ENCODE measurements around the gene DLGAP1. TPM values are rescaled to one million over a fixed set of nuclear protein-coding genes. Genes with fewer than 3 reads are reported as not detected.
A peak's percentile ranks its signal among the peaks of the same experiment; 100 is the strongest.

Gene DLGAP1
- total and polyA plus RNA-seq, 2 experiments from 2014 or later = 17.0 to 48.5 TPM

DNA sequence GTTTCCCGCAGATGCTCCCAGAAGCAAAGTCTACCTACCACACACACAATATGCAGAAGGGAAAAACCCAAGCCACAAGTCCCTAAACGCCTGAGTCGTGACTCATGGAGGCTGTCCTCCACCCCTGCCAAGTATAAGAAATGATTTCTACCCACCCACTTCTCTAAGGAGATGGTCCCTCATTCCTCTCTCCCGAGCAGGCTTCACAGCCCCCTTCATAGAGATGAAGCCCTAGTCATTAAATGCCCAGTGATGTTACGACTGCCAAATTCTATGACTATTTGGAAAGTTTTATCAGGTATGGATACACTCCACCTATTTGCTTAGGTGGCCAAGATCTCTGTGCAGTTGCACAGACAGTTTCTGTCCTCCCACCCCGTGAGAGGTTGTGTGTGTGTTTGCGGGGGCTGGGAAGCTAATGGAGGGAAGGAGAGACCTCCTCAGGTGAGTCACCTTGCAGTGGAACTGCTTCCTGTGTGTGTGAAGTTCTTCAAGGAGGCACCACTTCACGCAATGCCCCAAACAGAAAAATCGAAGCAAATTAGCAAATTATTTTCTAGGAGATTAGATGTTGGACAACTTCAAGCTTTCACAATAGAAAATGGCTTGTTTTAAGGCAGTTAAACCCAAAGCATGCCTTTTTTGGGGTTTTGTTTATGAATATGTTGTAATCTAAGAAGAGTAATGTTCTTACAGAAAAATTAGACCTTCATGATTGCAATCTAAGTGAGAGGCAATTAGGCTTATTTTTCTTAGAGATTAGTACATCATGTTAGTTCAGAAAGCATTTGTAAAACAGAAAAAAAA lies 830.0 kb downstream of the DLGAP1 start:
- DNase-seq (ENCODE audit: low spot score) = peak; percentile 33
- H3K4me3 Mint-ChIP-seq = peak overlapping the region; percentile 24; the same call in 1 of the 3 replicates

More for the DNA sequence above, 830.0 kb downstream of the DLGAP1 start:
- Histone ChIP-seq H3K36me3 (ENCODE audit: insufficient read depth) (no peaks in the 10 kb centered on the region), H3K4me1 (ENCODE audit: insufficient read depth) (peaks cover 31% of the 10 kb centered on the region), H3K9me2 (ENCODE audit: insufficient read depth) (no peaks in the 10 kb centered on the region), H3K27me3 (ENCODE audit: insufficient read depth) (no peaks in the 10 kb centered on the region), H3K27ac (ENCODE audit: low read depth) (peak overlapping the region; percentile 60), H4K20me1 (replicated peaks; ENCODE audit: insufficient read depth) (no peaks in the 10 kb centered on the region), H3K4me2 (peak overlapping the region; percentile 31), H2AFZ (no peak overlapping the region), H3K79me2 (replicated peaks; ENCODE audit: insufficient read depth) (no peaks in the 10 kb centered on the region), H3K4me3 (no peak overlapping the region), H3F3A (replicated peaks; ENCODE audit: low read depth) (no peaks in the 10 kb centered on the region)
- TF ChIP-seq JUNB (IDR thresholded peaks at IDR 0.05; ENCODE audit: unreplicated experiment) = no peak
- no peak for TF ChIP-seq STAT1 (IDR thresholded peaks at IDR 0.05; ENCODE audit: unreplicated experiment)
- TF ChIP-seq, protein P1, sequence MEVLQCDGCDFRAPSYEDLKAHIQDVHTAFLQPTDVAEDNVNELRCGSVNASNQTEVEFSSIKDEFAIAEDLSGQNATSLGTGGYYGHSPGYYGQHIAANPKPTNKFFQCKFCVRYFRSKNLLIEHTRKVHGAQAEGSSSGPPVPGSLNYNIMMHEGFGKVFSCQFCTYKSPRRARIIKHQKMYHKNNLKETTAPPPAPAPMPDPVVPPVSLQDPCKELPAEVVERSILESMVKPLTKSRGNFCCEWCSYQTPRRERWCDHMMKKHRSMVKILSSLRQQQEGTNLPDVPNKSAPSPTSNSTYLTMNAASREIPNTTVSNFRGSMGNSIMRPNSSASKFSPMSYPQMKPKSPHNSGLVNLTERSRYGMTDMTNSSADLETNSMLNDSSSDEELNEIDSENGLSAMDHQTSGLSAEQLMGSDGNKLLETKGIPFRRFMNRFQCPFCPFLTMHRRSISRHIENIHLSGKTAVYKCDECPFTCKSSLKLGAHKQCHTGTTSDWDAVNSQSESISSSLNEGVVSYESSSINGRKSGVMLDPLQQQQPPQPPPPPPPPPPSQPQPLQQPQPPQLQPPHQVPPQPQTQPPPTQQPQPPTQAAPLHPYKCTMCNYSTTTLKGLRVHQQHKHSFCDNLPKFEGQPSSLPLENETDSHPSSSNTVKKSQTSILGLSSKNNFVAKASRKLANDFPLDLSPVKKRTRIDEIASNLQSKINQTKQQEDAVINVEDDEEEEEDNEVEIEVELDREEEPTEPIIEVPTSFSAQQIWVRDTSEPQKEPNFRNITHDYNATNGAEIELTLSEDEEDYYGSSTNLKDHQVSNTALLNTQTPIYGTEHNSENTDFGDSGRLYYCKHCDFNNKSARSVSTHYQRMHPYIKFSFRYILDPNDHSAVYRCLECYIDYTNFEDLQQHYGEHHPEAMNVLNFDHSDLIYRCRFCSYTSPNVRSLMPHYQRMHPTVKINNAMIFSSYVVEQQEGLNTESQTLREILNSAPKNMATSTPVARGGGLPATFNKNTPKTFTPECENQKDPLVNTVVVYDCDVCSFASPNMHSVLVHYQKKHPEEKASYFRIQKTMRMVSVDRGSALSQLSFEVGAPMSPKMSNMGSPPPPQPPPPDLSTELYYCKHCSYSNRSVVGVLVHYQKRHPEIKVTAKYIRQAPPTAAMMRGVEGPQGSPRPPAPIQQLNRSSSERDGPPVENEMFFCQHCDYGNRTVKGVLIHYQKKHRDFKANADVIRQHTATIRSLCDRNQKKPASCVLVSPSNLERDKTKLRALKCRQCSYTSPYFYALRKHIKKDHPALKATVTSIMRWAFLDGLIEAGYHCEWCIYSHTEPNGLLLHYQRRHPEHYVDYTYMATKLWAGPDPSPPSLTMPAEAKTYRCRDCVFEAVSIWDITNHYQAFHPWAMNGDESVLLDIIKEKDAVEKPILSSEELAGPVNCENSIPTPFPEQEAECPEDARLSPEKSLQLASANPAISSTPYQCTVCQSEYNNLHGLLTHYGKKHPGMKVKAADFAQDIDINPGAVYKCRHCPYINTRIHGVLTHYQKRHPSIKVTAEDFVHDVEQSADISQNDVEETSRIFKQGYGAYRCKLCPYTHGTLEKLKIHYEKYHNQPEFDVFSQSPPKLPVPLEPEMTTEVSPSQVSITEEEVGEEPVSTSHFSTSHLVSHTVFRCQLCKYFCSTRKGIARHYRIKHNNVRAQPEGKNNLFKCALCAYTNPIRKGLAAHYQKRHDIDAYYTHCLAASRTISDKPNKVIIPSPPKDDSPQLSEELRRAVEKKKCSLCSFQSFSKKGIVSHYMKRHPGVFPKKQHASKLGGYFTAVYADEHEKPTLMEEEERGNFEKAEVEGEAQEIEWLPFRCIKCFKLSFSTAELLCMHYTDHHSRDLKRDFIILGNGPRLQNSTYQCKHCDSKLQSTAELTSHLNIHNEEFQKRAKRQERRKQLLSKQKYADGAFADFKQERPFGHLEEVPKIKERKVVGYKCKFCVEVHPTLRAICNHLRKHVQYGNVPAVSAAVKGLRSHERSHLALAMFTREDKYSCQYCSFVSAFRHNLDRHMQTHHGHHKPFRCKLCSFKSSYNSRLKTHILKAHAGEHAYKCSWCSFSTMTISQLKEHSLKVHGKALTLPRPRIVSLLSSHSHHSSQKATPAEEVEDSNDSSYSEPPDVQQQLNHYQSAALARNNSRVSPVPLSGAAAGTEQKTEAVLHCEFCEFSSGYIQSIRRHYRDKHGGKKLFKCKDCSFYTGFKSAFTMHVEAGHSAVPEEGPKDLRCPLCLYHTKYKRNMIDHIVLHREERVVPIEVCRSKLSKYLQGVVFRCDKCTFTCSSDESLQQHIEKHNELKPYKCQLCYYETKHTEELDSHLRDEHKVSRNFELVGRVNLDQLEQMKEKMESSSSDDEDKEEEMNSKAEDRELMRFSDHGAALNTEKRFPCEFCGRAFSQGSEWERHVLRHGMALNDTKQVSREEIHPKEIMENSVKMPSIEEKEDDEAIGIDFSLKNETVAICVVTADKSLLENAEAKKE (CRISPR knock-in tag; IDR thresholded peaks at IDR 0.05) = no peak
- no peak for TF ChIP-seq CREB1 (CRISPR knock-in tag; IDR thresholded peaks at IDR 0.05; ENCODE audit: low read depth)
- TF ChIP-seq, protein P2, sequence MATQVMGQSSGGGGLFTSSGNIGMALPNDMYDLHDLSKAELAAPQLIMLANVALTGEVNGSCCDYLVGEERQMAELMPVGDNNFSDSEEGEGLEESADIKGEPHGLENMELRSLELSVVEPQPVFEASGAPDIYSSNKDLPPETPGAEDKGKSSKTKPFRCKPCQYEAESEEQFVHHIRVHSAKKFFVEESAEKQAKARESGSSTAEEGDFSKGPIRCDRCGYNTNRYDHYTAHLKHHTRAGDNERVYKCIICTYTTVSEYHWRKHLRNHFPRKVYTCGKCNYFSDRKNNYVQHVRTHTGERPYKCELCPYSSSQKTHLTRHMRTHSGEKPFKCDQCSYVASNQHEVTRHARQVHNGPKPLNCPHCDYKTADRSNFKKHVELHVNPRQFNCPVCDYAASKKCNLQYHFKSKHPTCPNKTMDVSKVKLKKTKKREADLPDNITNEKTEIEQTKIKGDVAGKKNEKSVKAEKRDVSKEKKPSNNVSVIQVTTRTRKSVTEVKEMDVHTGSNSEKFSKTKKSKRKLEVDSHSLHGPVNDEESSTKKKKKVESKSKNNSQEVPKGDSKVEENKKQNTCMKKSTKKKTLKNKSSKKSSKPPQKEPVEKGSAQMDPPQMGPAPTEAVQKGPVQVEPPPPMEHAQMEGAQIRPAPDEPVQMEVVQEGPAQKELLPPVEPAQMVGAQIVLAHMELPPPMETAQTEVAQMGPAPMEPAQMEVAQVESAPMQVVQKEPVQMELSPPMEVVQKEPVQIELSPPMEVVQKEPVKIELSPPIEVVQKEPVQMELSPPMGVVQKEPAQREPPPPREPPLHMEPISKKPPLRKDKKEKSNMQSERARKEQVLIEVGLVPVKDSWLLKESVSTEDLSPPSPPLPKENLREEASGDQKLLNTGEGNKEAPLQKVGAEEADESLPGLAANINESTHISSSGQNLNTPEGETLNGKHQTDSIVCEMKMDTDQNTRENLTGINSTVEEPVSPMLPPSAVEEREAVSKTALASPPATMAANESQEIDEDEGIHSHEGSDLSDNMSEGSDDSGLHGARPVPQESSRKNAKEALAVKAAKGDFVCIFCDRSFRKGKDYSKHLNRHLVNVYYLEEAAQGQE (IDR thresholded peaks at IDR 0.05; ENCODE audit: unreplicated experiment) = no peak
- TF ChIP-seq NANOG (IDR thresholded peaks at IDR 0.05; ENCODE audit: borderline replicate concordance) = no peak
- TF ChIP-seq, protein P3, sequence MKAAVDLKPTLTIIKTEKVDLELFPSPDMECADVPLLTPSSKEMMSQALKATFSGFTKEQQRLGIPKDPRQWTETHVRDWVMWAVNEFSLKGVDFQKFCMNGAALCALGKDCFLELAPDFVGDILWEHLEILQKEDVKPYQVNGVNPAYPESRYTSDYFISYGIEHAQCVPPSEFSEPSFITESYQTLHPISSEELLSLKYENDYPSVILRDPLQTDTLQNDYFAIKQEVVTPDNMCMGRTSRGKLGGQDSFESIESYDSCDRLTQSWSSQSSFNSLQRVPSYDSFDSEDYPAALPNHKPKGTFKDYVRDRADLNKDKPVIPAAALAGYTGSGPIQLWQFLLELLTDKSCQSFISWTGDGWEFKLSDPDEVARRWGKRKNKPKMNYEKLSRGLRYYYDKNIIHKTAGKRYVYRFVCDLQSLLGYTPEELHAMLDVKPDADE (IDR thresholded peaks at IDR 0.05) = no peak
- no peak for TF ChIP-seq EZH2phosphoT487 (IDR thresholded peaks at IDR 0.05; ENCODE audit: unreplicated experiment)
- no peak for TF ChIP-seq ZNF331 (CRISPR knock-in tag; IDR thresholded peaks at IDR 0.05; ENCODE audit: low read depth)
- TF ChIP-seq EZH2 (IDR thresholded peaks at IDR 0.05; ENCODE audit: low read depth, unreplicated experiment) = no peak
- TF ChIP-seq POLR2AphosphoS5 (IDR thresholded peaks at IDR 0.05; ENCODE audit: low read depth) = no peak
- H3K27me3 Mint-ChIP-seq (ENCODE audit: insufficient read depth, low read depth, poor library complexity) = peaks cover 10% of the 10 kb centered on the region
- H3K27ac Mint-ChIP-seq = peak overlapping the region; percentile 88
- ATAC-seq = peak; percentile 21
- H3K4me1 Mint-ChIP-seq = peaks cover 29% of the 10 kb centered on the region
- no peaks in the 10 kb centered on the region for H3K36me3 Mint-ChIP-seq (ENCODE audit: low read depth)
- no peaks in the 10 kb centered on the region for H3K9me3 Mint-ChIP-seq

Data from GM23338 (cell line).